ENCODE measurements around the gene VEPH1. TPM values are rescaled to one million over a fixed set of nuclear protein-coding genes. Genes with fewer than 3 reads are reported as not detected.

VEPH1 gene
- total and polyA plus RNA-seq, 2 donors (not counting 1 experiment from before 2014, with no cell fraction given) = not detected

GRCh38 chr3:157285141-157285540 is 218.1 kb downstream of the VEPH1 start:
- Mint-ChIP-seq H3K27ac (no peak overlapping the region), H3K9me3 (ENCODE audit: insufficient read depth) (no peaks in the 10 kb centered on the region), H3K27me3 (no peaks in the 10 kb centered on the region), H3K4me3 (no peak overlapping the region), H3K4me1 (no peaks in the 10 kb centered on the region)
- Histone ChIP-seq H4K20me1 (ENCODE audit: control insufficient read depth, insufficient read depth, low read length, poor library complexity, severe bottlenecking) (no peaks in the 10 kb centered on the region), H3K4me1 (ENCODE audit: control insufficient read depth in 2 of 2, insufficient read depth in 2 of 2, low read length in 2 of 2) (no peaks in the 10 kb centered on the region), H3K27me3 (replicated peaks in 1 of 4; ENCODE audit: control extremely low read depth in 1 of 4, control insufficient read depth in 3 of 4, insufficient read depth in 4 of 4, low read length in 3 of 4) (no peaks in the 10 kb centered on the region), H3K4me3 (ENCODE audit: control extremely low read depth in 1 of 5, extremely low read depth in 1 of 5, insufficient read depth in 1 of 5, low read depth in 2 of 5, low read length in 4 of 5) (no peak overlapping the region), H3K79me2 (ENCODE audit: control insufficient read depth, insufficient read depth, low read length) (no peaks in the 10 kb centered on the region), H3K27ac (ENCODE audit: low read length in 2 of 2) (no peak overlapping the region), H3K4me2 (replicated peaks; ENCODE audit: low read depth, low read length, poor library complexity, severe bottlenecking) (no peak overlapping the region), H3K9me3 (ENCODE audit: control extremely low read depth in 1 of 3, control insufficient read depth in 2 of 3, insufficient read depth in 1 of 3, low read length in 2 of 3) (no peaks in the 10 kb centered on the region), H3K36me3 (replicated peaks in 1 of 2; ENCODE audit: control extremely low read depth in 1 of 2, control insufficient read depth in 1 of 2, extremely low read depth in 1 of 2, insufficient read depth in 2 of 2, low read length in 1 of 2) (no peaks in the 10 kb centered on the region), H2AFZ (ENCODE audit: insufficient read depth, low read depth, low read length, poor library complexity, severe bottlenecking) (no peak overlapping the region), H3K9ac (ENCODE audit: low read length) (no peak overlapping the region)
- ChIA-PET CTCF (no interaction called here), POLR2A (no interaction called here)
- intact Hi-C loops (cut with micrococcal nuclease) = no loop called here
- no peak for ATAC-seq (ENCODE audit: low read depth)
- DNase-seq = no peak
- 94% methylated on average over 4 of the region's 4 CpGs for WGBS (ENCODE audit: insufficient coverage)
- TF ChIP-seq EZH2 (IDR thresholded peaks at IDR 0.05; ENCODE audit: borderline replicate concordance, insufficient read depth, low read depth, low read length, poor library complexity, severe bottlenecking) = no peak
- TF ChIP-seq, protein P1, sequence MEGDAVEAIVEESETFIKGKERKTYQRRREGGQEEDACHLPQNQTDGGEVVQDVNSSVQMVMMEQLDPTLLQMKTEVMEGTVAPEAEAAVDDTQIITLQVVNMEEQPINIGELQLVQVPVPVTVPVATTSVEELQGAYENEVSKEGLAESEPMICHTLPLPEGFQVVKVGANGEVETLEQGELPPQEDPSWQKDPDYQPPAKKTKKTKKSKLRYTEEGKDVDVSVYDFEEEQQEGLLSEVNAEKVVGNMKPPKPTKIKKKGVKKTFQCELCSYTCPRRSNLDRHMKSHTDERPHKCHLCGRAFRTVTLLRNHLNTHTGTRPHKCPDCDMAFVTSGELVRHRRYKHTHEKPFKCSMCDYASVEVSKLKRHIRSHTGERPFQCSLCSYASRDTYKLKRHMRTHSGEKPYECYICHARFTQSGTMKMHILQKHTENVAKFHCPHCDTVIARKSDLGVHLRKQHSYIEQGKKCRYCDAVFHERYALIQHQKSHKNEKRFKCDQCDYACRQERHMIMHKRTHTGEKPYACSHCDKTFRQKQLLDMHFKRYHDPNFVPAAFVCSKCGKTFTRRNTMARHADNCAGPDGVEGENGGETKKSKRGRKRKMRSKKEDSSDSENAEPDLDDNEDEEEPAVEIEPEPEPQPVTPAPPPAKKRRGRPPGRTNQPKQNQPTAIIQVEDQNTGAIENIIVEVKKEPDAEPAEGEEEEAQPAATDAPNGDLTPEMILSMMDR (IDR thresholded peaks at IDR 0.05) = no peak

DNA sequence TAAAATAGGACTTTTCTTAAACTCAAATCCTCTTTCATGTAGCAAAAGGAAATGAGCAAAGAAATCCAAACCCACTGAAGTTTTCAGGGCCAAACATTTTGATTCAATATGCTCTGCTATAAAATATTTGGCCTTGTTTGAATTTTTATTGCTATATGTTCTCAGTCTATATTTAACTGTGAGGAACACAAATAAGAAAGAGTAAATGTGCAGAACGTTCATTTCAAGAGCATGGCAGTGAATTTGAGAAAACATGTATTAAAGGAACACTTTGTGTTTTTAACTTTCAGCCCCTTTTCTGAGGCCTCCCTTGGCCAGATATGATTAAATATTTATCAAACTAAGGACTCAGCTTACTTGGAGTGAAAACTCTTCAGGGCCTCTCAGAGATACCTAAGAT is 218.5 kb downstream of the VEPH1 start:
- ChIA-PET CTCF (no interaction called here), POLR2A (no interaction called here)
- Histone ChIP-seq H3K4me3 (ENCODE audit: control extremely low read depth in 1 of 5, extremely low read depth in 1 of 5, insufficient read depth in 1 of 5, low read depth in 2 of 5, low read length in 4 of 5) (no peak overlapping the region), H3K27me3 (replicated peaks in 1 of 4; ENCODE audit: control extremely low read depth in 1 of 4, control insufficient read depth in 3 of 4, insufficient read depth in 4 of 4, low read length in 3 of 4) (no peaks in the 10 kb centered on the region), H3K9me3 (ENCODE audit: control extremely low read depth in 1 of 3, control insufficient read depth in 2 of 3, insufficient read depth in 1 of 3, low read length in 2 of 3) (no peaks in the 10 kb centered on the region), H3K36me3 (replicated peaks in 1 of 2; ENCODE audit: control extremely low read depth in 1 of 2, control insufficient read depth in 1 of 2, extremely low read depth in 1 of 2, insufficient read depth in 2 of 2, low read length in 1 of 2) (no peaks in the 10 kb centered on the region), H3K9ac (ENCODE audit: low read length) (no peak overlapping the region), H2AFZ (ENCODE audit: insufficient read depth, low read depth, low read length, poor library complexity, severe bottlenecking) (no peak overlapping the region), H4K20me1 (ENCODE audit: control insufficient read depth, insufficient read depth, low read length, poor library complexity, severe bottlenecking) (no peaks in the 10 kb centered on the region), H3K27ac (ENCODE audit: low read length in 2 of 2) (no peak overlapping the region), H3K4me1 (ENCODE audit: control insufficient read depth in 2 of 2, insufficient read depth in 2 of 2, low read length in 2 of 2) (no peaks in the 10 kb centered on the region), H3K79me2 (ENCODE audit: control insufficient read depth, insufficient read depth, low read length) (no peaks in the 10 kb centered on the region), H3K4me2 (replicated peaks; ENCODE audit: low read depth, low read length, poor library complexity, severe bottlenecking) (no peak overlapping the region)
- intact Hi-C loops (cut with micrococcal nuclease) = no loop called here
- no peak for ATAC-seq (ENCODE audit: low read depth)
- no peak for DNase-seq
- Mint-ChIP-seq H3K9me3 (ENCODE audit: insufficient read depth) (no peaks in the 10 kb centered on the region), H3K4me1 (no peaks in the 10 kb centered on the region), H3K27me3 (no peaks in the 10 kb centered on the region), H3K27ac (no peak overlapping the region), H3K4me3 (no peak overlapping the region)
- TF ChIP-seq, protein P1 (IDR thresholded peaks at IDR 0.05) = no peak
- no CpG with 5 or more reads among the region's 1 CpG for WGBS (ENCODE audit: insufficient coverage)

Data from B cell (primary cell).